ENCODE data around the gene GRAMD1A.
"Not testable (repeated sequence)": the region's sequence is repeated elsewhere in the genome, so short reads cannot be mapped to it uniquely, and the experiment has no call there.

The GRAMD1A gene

GRCh38 chr19:34979819-34980640 lies 20.1 kb upstream of the GRAMD1A start:
- no peak for DNase-seq

- DNase-seq, result no peak
Measured at GRCh38 chr19:34982275-34982674, 17.8 kb upstream of the GRAMD1A start.

- DNase-seq, result no peak
Measured at GRCh38 chr19:34983786-34984185, 16.3 kb upstream of the GRAMD1A start.

- no peak for DNase-seq
Measured at GRCh38 chr19:34984287-34984686, 15.8 kb upstream of the GRAMD1A start.

DNA sequence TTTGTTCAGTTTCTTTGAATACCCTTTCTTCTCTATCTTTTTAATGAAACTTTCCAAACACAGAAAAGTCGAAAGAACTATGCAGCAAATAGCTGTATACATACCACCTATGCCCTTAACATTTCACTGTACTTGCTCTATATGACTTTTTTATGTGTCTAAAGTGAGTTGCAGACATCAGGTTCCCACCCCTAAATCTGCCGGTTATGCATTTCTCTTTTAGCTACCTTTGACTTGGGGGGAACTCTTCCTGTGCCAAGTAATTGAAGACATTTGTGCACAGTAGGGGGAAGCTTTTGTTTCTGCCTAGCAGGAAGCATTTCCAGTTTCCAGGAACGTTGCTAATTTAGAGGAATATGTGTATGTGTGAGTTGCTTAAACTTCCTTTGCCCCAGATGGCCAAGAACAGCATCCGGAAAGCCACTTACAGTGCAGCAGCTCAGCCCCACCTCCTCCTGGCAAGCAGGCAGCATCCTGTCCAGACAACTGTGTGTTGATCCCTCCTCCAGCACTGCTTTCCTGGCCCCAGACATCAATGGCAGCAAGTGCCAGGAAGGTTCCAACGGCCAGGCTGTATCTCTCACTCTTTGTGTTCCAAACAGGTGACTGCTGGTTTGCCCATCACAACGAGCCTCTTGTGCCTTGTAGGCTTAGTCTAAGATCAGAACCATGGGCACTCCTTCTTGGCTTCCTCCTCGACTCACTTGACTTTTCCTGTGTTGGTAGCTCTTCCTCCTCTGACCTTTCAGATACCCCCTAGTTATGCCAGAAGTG lies 14.7 kb upstream of the GRAMD1A start:
- no peak for DNase-seq

DNA sequence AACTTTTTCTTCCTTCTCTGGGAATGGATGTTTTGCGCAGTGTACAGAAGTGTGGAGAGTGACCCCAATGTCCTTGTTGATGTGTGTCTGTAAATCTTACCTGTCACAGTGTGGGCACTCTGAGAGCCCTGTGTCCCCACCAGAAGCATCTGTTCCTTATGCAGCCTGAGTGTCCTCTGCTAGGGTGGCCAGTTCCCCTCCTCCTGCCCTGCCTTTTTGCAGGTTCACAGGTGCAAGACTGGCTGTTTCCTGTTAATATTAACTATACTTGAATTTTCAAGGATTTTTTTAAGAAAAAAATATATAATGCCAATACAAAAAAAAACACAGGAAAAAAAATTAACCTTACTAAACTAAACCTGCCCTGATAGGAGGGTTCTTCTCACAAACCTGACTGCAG lies 12.0 kb upstream of the GRAMD1A start:
- DNase-seq, result no peak

DNA sequence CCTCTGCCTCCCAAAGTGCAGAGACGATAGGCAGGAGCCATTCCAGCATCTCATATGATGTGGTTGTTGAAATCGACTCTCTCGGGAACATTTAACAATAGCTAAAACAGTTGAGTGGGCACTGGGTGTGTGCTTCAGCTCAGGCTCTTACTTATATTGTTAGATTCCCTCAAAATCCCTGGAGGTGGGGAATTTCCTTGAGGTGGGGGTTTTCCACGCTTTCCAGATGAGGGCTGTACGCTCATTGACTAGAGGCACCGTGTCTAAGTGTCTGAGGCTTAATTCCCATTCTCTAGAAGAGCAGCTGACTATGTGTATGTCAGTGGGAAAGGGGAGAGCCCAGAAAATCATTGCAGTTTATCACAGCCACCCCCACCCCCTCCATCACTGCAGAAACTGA lies 10.8 kb upstream of the GRAMD1A start:
- DNase-seq, result no peak

DNA sequence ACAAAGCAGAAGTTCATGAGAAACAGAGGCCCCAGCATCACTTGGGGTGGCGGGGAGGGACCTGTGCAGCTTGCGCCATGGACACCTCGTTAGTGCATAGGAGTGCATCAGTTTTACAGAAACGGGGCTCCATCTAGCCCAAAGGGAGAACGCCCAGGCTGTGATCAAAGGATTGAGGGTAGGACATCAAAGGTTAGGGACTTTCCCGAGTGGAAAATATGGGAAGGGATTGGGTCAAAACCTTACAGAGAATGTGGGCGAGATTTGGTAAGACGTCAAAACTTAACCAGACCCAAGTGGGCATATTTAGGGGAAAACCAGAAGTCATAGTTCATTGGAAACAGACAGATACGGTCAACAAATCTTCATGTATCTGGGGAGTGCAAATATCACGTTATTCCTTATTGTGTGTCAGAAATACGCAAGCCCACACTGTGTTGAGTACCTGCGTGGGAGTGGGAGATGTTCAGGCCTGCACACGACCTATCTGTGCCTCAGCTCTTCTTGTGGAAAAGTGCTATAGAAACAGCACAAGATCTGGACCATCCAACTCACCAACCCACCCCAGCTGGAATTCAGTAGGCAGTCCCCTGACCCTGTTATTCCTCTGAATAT lies 9.4 kb upstream of the GRAMD1A start:
- no peak for DNase-seq

DNA sequence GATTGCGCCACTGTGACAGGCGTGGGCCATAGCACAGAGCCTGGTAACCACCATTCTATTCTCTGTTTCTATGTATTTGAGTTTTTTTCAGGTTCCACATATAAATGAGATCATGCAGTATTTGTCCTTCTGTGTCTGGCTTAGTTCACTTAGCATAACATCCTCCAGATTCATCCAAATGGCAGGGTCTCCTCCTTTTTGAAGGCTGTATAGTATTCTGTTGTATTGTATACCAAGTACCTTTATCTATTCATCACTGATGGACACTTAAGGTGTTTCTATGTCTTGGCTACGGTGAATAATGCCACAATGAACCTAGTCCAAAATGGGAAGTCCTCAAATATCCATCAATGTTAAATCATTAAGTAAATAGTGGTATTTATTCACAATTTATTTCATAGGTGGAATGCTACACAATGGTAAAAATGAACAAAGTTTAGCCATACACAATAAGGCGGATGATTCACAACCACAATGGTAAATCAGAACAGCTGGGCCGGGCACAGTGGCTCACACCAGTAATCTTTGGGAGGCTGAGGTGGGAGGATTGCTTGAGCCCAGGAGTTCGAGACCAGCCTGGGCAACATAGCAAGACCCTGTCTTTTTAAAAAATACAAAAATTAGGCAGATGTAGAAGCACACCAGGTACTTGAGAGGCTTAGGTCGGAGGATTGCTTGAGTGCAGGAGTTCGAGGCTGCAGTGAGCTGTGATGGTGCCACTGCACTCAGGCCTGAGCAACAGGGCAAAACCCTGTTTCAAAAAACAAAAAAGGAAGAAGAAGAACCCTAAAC lies 8.4 kb upstream of the GRAMD1A start:
- no peak for DNase-seq

- DNase-seq, result not testable (repeated sequence)
Measured at GRCh38 chr19:34992582-34992981, 7.5 kb upstream of the GRAMD1A start.

GRCh38 chr19:34994286-34994642 lies 5.9 kb upstream of the GRAMD1A start:
- DNase-seq, result no peak

GRCh38 chr19:34994643-34995541 lies 5.2 kb upstream of the GRAMD1A start:
- no peak for DNase-seq

DNA sequence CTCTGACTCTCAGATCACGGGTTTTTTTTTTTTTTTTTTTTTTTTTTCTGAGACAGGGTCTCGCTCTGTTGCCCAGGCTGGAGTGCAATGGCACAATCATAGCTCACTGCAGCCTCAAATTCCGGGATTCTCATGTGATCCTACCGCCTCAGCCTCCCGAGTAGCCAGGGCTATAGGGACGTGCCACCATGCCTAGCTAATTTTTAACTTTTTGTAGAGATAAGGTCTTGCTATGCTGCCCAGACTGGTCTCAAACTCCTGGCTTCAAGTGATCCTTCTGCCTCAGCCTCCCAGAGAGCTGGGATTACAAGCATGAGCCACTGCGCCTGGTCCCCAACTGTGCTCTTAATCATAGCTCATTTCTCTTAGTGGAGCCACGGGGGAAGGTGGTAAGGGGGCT lies 4.6 kb upstream of the GRAMD1A start:
- DNase-seq, result no peak

DNA sequence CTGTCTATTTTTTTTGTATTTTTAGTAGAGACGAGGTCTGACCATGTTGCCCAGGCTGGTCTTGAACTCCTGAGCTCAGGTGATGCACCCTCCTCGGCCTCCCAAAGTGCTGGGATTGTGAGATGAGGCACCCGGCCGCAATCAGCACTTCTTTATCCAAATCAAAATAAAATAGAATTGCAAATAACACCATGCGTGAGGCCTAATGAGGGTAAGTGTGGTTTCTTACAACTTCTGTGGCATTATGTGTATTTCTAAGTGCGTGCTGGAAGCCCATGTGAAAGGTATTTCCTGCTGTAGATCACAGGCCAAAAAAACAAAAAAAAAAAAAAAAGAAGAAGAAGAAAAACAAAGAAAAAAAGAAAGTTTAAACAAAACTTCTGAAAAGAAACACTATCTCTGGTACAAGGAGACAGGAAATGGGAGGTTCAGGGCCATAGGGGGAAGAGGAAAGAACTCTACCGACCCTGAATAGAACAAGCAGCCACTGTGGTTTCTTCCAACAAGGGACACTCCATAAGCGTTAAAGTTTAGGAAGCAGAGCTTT lies 3.0 kb upstream of the GRAMD1A start:
- no peak for DNase-seq

DNA sequence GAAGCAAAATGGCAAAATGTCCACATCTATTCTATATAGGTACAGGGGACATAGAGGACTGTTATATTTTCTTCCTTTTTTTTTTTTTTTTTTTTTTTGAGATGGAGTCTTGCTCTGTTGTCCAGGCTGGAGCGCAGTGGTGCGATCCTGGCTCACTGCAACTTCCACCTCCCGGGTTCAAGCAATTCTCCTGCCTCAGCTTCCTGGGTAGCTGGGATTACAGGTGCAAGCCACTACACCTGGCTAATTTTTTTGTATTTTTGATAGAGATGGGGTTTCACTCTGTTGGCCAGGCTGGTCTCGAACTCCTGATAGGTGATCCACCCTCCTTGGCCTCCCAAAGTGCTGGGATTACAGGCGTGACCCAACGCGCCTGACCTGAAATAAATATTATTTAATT lies 1.9 kb upstream of the GRAMD1A start:
- DNase-seq, result not testable (repeated sequence)

- no peak for DNase-seq
Measured at GRCh38 chr19:34998777-34999497, 1.2 kb upstream of the GRAMD1A start.

- DNase-seq, result no peak
Measured at GRCh38 chr19:35000338-35000646, 169 bp downstream of the GRAMD1A start.

DNA sequence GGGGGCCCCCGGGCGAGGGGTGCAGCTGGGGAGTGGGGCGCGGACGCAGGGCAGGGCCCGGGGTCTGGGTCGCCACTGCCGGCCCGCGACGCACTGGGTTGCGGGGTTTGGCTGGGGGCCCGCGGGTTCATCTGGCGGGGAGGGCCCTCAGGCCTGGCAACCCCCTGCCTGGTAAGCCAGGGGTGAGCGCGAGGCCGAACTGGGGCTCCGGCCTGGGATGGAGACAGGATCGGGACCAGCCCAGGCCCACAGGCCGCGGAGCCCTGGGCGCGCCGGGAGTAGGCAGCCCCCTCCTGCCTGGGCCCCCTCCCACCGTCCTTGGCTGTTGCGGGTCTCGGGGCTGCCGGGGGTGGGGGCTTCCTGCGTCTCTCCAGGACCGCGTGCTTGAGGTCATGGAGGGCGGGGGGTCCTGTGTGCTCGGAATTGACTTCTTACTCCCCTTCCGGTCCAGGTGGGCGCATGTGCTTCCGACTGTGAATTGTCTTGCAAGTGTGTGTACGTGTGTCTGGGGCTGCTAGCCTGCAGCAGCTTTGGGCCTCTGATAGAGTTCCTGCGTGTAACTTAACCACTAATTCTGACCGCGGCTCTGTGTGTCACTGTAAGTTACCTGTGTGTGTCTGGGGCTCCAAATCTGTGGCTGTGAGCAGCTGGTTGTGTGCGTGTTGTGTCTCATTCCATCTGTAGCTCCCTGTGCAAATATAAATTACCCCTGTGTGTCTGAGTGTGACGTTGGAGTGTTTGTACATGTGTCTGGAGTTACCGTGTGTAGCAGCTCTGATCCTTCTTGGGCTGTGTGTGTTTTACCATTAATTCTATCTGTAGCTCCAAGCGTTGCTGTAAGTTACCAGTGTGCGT lies 751 bp downstream of the GRAMD1A start:
- DNase-seq, result no peak

DNA sequence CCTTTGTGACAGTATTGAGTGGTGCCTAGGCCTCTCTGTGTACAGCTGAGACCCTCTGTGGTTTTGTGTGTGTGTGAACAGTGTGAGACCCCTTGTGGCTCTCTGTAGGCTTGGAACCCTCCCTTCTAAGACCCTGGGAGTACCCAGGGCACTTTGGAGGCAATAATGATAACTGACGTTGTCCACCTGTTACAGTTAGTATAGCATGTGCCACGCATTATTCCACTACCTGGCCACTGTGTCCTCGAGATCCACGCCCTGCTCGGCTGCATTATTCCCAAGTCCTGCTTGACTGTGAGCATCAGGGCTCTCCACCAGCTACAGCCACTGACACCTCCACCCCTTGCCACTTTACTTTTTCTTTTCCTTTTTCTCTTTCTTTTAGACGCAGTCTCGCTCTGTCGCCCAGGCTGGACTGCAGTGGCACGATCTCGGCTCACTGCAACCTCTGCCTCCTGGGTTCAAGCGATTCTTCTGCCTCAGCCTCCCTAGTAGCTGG lies 2.0 kb downstream of the GRAMD1A start:
- no peak for DNase-seq
